Mucosa of rectum (tissue), 2 donors: ENCODE data around the gene DYNC2H1.

ENCODE experiments used
- H3K27ac ChIP-seq, 2 donors: one replicate each; pipeline ENCODE4 v1.7.0; 2013; ENCODE audit warnings: inconsistent platforms in 2 of 2, low read depth in 2 of 2, low read length in 2 of 2
- H3K27me3 ChIP-seq, 2 donors: one replicate each; pipeline ENCODE4 v1.7.0; 2013; ENCODE audit warnings: low read length in 2 of 2; ENCODE audit not compliant: control insufficient read depth in 2 of 2, insufficient read depth in 2 of 2
- H3K36me3 ChIP-seq, 2 donors: one replicate each; pipeline ENCODE4 v1.7.0; 2013; ENCODE audit warnings: low read length in 2 of 2; ENCODE audit not compliant: control insufficient read depth in 2 of 2, insufficient read depth in 2 of 2
- H3K4me1 ChIP-seq, 2 donors: one replicate each; pipeline ENCODE4 v1.7.0; 2013; ENCODE audit warnings: low read length in 2 of 2, mild to moderate bottlenecking in 1 of 2; ENCODE audit not compliant: control insufficient read depth in 2 of 2, insufficient read depth in 2 of 2
- H3K4me3 ChIP-seq, 2 donors: one replicate each; pipeline ENCODE4 v1.7.0; 2013; ENCODE audit warnings: low read length in 2 of 2
- H3K9ac ChIP-seq, 2 donors: one replicate each; pipeline ENCODE4 v1.7.0; 2013; ENCODE audit warnings: low read length in 2 of 2, low read depth in 1 of 2, mild to moderate bottlenecking in 1 of 2
- H3K9me3 ChIP-seq, 2 donors: one replicate each; pipeline ENCODE4 v1.7.0; 2013; ENCODE audit warnings: low read length in 2 of 2; ENCODE audit not compliant: control insufficient read depth in 2 of 2
- donor health status: healthy.
- donor health status: Normal muscosa, but diverticular disease.

The DYNC2H1 gene

GRCh38 chr11:103266167-103266831 lies 157.1 kb downstream of the DYNC2H1 start:
- Histone ChIP-seq H3K4me3 (no peak overlapping the region), H3K27me3 (no peaks in the 10 kb centered on the region), H3K9ac (no peak overlapping the region), H3K9me3 (no peaks in the 10 kb centered on the region), H3K36me3 (no peaks in the 10 kb centered on the region), H3K4me1 (no peaks in the 10 kb centered on the region), H3K27ac (no peak overlapping the region)

- no peak overlapping the region for H3K27ac ChIP-seq
- H3K27me3 ChIP-seq, result no peaks in the 10 kb centered on the region
- no peak overlapping the region for H3K9ac ChIP-seq
- no peak overlapping the region for H3K4me3 ChIP-seq
- no peaks in the 10 kb centered on the region for H3K4me1 ChIP-seq
- no peaks in the 10 kb centered on the region for H3K9me3 ChIP-seq
- H3K36me3 ChIP-seq, result no peaks in the 10 kb centered on the region
Observed at GRCh38 chr11:103272876-103273275, 163.7 kb downstream of the DYNC2H1 start.

DNA sequence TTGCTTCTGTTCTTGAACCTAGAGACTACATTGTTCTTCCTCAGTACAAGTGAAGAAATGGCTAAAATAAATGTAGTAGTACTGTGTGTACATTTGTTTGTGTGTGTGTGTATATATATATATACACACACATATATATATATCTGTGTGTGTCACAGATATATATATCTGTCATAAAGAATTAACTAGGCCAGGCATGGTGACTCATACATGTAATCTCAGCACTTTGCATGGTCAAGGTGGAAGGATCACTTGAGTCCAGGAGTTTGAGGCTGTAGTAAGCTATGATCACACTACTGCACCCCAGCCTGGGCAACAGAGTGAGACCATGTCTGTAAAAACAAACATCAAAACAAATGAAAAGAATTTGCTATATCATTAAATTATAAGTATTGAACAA lies 164.8 kb downstream of the DYNC2H1 start:
- no peak overlapping the region for H3K27ac ChIP-seq

DNA sequence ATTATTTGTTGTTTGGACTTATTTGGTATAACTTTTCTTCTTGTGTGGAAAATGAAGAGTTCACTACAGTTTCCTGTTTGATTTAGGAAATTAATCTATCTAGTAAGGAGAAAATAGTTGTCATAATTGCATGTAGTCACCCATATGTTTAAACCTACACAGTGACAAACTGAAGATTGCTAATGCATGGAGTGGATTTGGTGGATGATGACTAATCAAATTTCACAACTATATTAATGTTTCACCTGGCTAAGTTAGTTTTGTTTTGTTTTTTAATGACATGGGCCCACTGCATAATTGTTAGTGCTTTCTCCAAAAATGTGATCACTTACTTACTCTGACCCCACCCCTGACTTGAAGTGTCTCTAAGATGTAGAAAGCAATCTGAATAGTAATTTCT lies 170.6 kb downstream of the DYNC2H1 start:
- Histone ChIP-seq H3K36me3 (no peaks in the 10 kb centered on the region), H3K4me1 (no peaks in the 10 kb centered on the region), H3K27ac (no peak overlapping the region), H3K4me3 (no peak overlapping the region), H3K9ac (no peak overlapping the region), H3K9me3 (no peaks in the 10 kb centered on the region), H3K27me3 (no peaks in the 10 kb centered on the region)

More for the DNA sequence above, 164.8 kb downstream of the DYNC2H1 start:
- Histone ChIP-seq H3K4me1 (no peaks in the 10 kb centered on the region), H3K9ac (no peak overlapping the region), H3K36me3 (no peaks in the 10 kb centered on the region), H3K4me3 (no peak overlapping the region), H3K9me3 (no peaks in the 10 kb centered on the region), H3K27me3 (no peaks in the 10 kb centered on the region)

DNA sequence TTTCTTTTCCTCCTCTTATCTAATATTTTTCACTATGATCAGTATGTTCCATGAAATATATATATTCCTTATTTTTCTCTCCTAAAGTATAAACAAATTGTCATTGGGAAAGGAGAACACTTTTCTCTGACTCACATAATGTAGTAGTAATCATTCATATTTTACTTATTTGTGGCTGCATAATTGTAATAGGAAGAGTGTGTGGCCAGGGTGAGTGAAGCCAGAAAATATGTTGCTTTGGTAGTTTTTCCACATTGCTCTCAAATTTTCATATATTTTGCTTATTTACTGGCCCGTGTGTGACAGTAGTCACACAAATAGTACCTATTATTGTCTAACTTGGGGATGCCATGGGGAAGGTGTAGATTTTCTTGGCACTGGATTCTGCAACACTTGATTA lies 172.1 kb downstream of the DYNC2H1 start:
- Histone ChIP-seq H3K4me1 (no peaks in the 10 kb centered on the region), H3K9ac (no peak overlapping the region), H3K27me3 (no peaks in the 10 kb centered on the region), H3K4me3 (no peak overlapping the region), H3K36me3 (no peaks in the 10 kb centered on the region), H3K27ac (no peak overlapping the region), H3K9me3 (no peaks in the 10 kb centered on the region)

GRCh38 chr11:103284260-103284659 lies 175.0 kb downstream of the DYNC2H1 start:
- Histone ChIP-seq H3K4me3 (no peak overlapping the region), H3K9ac (no peak overlapping the region), H3K27ac (no peak overlapping the region), H3K4me1 (no peaks in the 10 kb centered on the region), H3K27me3 (no peaks in the 10 kb centered on the region), H3K9me3 (no peaks in the 10 kb centered on the region), H3K36me3 (no peaks in the 10 kb centered on the region)

DNA sequence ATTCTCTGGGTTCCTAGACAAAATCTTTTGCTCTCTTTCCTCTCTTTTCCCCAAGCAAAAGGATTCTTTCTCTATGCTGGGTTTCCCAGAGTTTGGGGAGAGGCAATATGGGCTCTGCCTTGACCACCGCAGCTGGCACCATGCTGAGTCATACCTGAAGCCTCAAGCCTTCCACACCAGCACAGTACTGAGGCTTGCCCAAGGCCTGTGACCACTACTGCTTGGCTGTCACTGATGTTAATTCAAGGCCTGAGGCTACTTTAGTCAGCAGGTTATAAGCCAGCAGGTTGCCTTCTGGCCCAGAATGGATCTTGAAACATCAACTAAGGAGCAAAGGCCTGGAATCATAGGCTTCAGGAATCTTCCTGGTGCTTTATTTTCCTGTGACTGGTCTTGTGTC lies 185.3 kb downstream of the DYNC2H1 start:
- Histone ChIP-seq H3K27me3 (no peaks in the 10 kb centered on the region), H3K9me3 (peaks cover 5 to 7% of the 10 kb centered on the region in 2 donors), H3K9ac (no peak overlapping the region), H3K4me3 (no peak overlapping the region), H3K36me3 (peaks cover 0 to 4% of the 10 kb centered on the region in 2 donors), H3K27ac (no peak overlapping the region), H3K4me1 (no peaks in the 10 kb centered on the region)

DNA sequence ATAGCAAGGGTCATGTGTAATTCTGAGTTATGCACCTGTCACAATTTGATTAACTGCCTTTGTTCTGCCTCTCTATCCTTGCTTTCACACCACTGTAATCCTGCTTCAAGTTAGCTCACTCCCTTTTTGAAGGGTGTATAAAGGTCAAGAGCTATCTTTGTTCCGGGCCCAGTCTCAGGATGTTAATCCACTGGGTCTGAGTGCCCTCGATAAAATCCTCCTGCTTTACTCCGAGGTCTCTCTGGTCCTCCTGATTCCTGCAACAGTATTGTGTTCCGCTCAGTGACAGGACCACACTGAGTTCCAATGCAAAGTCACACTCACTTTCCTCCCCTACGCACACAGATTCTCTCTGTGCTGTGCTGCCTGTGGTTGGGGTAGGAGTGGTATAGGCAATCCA lies 186.5 kb downstream of the DYNC2H1 start:
- no peak overlapping the region for H3K9ac ChIP-seq
- H3K9me3 ChIP-seq, result peaks cover 5 to 7% of the 10 kb centered on the region in 2 donors
- no peaks in the 10 kb centered on the region for H3K4me1 ChIP-seq
- H3K36me3 ChIP-seq, result peaks cover 0 to 4% of the 10 kb centered on the region in 2 donors
- H3K4me3 ChIP-seq, result no peak overlapping the region
- H3K27me3 ChIP-seq, result no peaks in the 10 kb centered on the region
- no peak overlapping the region for H3K27ac ChIP-seq

DNA sequence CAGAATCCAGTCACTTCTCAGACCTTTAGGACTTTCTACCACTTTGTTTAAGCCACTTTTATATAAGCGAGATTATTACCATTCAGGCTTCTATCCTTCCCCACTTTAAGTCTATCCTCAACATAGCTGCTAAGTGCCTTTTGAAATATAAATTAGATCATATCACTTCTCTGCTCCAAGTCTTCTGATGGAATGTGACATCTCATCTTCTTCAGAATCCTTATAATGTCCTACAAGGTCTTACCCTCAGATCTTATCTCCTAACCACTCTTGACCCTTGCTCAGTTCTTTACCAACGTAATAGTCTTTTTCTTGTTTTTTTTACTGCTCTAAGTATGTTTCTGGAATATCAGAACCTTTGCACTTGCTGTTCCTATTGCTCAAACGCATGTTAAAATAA lies 188.7 kb downstream of the DYNC2H1 start:
- H3K27ac ChIP-seq, result no peak overlapping the region
- no peaks in the 10 kb centered on the region for H3K4me1 ChIP-seq
- no peak overlapping the region for H3K9ac ChIP-seq
- H3K36me3 ChIP-seq, result peaks cover 0 to 4% of the 10 kb centered on the region in 2 donors
- no peak overlapping the region for H3K4me3 ChIP-seq
- H3K9me3 ChIP-seq, result peaks cover 3 to 5% of the 10 kb centered on the region in 2 donors
- H3K27me3 ChIP-seq, result no peaks in the 10 kb centered on the region

DNA sequence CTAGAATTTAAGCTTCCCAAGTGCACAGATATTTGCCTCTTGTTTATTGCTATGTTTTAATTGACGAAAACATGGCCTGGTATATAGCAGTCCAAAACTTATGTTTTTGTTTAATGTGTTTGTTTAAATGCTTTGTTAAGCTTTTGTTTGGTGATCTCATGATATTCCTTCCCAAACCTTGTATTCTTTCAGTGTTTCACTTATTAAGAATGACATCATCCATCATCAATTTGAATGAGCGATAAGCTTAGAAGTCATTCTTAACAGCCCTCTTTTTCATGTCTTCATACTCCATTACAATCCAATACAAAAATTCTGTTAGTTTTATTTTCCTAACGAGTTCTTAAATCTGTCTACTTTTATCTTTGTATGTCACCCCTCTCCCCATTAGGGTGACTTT lies 206.0 kb downstream of the DYNC2H1 start:
- Histone ChIP-seq H3K36me3 (no peaks in the 10 kb centered on the region), H3K27ac (no peak overlapping the region), H3K4me3 (no peak overlapping the region), H3K27me3 (no peaks in the 10 kb centered on the region), H3K9ac (no peak overlapping the region), H3K4me1 (no peaks in the 10 kb centered on the region), H3K9me3 (no peaks in the 10 kb centered on the region)

GRCh38 chr11:103317118-103317517 lies 207.9 kb downstream of the DYNC2H1 start:
- H3K9ac ChIP-seq, result no peak overlapping the region
- H3K27ac ChIP-seq, result no peak overlapping the region
- no peaks in the 10 kb centered on the region for H3K9me3 ChIP-seq
- H3K36me3 ChIP-seq, result no peaks in the 10 kb centered on the region
- H3K4me1 ChIP-seq, result no peaks in the 10 kb centered on the region
- no peaks in the 10 kb centered on the region for H3K27me3 ChIP-seq
- H3K4me3 ChIP-seq, result no peak overlapping the region
